Globus pallidus (tissue), 1 donor: ENCODE measurements around the gene SYNJ2.

ENCODE experiments used
- DNase-seq: peaks from one replicate; pipeline ENCODE4 v3.0.0-alpha.2; 2015; ENCODE audit warnings: low spot score

SYNJ2 gene

DNA sequence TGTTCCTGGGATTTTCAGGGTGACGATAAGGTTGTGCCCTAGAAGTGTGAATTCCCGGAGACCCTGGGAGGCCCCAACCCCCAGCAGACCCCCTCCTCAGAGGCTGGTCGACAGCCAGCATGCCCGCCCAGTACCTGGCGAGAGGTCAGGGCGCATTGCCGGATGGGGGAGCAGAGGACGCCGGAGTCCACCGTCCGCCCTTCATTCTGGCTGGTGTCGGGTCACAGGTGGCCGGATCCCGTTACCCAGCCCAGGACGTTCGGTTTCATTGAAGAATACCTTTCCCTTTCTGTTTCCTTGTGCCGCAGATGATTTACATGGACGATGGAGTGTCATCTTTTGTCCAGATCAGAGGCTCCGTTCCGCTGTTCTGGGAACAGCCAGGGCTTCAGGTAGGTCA, 61.3 kb downstream of the SYNJ2 start:
- DNase-seq = no peak

DNA sequence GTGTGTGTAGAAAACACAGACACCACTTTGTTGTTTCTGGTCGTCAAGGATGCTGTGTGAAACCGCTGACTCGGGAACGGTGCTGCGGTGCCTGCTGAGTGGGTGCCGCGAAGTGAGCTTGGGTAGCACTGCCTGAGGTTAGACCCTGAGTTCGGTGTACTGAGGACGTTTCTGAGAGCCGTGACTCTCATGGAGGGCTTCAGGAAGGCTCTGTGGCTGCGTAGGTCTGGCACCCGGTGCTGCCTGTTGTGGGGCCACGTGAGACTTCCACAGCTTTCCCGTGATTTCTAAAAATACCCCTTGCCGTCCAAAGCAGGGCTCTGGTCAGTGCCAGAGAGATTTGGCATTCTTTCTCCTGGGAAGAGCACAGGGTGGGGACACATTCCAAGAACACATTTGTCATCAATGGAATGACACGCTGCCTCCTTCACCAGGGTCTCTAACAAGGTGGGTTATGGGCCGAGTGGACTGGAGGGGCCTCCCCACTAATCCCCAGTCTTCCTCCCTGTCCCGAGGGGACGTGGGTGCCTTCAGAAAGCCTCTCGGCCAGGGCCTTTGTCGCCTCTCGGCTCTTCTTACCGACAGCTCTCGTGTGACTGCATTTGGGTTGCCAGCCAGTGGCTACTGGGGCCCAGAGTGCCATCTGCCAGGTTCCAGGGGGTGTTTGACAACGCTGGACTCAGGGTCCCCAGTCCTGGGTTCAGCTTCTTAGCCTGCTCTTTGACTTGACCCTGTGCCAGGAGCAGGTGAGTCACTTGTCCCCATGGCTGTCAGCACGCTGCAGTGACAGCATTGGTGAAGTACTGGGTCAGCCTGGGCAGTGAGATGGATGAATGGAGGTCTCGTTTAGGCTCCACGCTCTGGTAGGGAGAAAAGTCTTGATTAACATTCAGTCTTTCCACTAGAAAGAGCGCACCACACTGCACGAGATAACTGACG, 62.2 kb downstream of the SYNJ2 start:
- DNase-seq = no peak

DNA sequence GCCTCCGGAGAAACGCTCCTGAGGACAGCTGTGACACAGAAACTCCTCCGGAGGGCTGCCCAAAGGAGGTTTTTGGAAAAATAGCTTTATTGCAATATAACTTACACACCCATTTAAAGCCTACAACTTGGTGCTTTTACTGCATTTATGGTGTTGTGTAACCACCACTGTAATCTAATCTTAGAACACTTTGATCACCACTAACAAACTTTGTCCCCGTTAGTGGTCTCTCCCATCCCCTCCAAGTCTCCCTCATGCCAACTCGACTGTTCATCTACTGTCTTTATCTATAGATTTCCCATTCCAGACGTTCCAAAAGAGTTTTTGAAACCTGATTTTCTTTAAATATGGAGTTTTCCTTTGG, 62.8 kb downstream of the SYNJ2 start:
- no peak for DNase-seq

DNA sequence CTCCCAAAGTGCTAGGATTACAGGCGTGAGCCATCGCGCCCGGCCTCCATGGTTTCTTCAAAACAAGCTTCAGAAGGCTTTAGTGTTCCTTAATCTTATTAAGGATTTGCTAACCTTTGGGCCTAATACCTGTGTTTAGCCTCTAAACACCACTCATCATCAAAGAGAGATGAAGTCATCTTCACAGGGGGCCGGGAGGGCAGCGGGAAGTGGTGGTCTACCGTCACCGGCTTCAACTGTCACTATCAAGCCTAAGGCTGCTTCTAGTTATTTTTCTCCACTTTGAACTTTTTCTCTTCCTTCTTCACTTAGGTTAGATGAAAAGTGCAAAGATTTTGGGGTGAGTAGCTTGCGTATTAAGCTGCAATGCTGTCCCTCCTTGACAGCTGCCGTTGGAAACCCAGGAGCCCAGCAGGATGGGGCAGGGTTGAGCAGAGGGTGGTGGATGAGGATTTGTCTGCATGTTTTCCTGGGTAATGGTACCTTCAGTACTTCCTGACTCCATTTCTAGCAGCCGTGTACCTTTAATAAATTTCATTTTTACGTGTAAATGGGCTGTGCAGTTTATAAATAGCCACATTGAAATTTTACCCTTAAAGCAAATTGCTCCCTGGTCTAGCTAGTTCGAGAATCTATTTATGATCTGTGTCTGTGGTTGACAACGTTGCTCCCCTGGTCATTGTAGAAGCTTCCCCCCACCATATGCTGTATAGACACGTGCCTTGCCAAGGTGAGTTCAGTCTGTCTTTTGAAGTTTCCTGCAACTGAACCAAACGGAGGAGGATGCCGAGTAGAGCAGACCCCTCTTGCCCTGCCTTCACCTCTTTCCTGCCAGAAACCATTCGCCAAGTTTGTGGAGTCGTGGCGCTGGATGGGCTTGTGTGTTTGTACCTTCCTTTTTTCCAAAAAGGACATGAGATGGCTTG, 64.8 kb downstream of the SYNJ2 start:
- no peak for DNase-seq

DNA sequence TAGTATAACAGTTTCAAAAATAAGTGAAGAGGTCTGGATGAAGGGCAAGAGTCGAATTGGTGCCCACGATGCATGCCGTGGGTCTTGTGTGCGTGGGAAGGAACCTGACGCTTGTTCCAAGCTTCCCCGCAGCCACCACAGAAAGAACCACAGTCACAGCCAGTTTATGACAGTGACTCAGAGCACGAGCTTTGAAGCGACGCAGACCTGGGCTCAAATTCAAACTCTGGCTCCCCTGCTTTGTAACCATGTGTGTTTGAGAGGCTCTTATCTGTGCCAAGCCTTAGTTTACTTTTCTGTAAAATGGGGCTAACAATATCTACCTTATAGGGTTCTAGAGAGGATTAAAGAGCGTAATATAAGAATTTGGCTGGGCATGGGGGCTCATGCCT, 65.5 kb downstream of the SYNJ2 start:
- DNase-seq = no peak

DNA sequence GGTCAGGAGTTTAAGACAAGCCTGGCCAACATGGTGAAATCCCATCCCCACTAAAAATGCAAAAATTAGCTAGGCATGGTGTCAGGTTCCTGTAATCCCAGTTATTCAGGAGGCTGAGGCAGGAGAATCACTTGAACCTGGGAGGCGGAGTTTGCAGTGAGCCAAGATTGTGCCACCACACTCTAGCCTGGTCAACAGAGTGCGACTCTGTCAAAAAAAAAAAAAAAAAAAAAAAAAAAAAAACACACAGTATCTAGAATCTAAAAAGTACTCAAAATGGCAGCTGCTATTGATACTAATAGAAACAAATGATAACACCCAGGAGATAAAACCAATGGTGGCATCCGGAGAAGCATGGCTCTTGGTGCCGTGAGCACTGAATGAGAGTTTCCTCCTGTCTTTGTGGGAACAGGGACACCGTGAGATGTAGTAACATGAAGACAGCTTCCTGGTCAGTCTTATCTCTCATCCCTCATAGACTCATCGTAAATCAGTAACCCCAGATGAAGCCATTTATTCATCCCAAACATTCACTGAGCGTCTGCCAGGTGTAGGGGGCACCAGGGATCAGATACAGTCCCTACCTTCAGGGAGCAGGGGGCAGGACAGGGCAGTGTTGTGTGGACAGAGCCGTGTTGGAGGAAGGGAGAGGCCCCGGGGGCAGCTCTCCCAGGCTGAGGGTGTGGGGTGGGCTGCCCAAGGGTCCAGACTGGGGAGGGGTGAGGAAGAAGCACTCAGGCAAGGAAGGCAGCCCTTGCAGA, 66.1 kb downstream of the SYNJ2 start:
- no peak for DNase-seq

DNA sequence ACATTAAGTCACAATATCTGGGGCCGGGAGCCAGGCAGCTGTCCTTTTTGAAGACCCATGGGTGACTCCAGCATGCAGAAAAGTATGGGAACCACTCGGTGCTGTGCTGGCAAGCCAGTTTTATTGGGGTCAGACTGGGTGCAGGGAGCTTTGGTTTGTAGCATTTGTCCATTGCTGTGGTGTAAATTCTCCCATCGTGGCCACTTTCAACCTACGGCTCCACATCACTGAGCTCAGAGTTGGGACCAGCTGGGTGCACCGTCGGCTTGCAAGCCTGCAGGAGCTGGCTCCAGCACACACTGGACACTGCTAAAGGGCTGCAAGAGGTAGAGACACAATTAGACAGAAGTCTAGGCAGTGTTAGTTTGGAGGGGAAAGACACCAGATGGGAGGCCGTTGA, 66.9 kb downstream of the SYNJ2 start:
- DNase-seq = no peak

DNA sequence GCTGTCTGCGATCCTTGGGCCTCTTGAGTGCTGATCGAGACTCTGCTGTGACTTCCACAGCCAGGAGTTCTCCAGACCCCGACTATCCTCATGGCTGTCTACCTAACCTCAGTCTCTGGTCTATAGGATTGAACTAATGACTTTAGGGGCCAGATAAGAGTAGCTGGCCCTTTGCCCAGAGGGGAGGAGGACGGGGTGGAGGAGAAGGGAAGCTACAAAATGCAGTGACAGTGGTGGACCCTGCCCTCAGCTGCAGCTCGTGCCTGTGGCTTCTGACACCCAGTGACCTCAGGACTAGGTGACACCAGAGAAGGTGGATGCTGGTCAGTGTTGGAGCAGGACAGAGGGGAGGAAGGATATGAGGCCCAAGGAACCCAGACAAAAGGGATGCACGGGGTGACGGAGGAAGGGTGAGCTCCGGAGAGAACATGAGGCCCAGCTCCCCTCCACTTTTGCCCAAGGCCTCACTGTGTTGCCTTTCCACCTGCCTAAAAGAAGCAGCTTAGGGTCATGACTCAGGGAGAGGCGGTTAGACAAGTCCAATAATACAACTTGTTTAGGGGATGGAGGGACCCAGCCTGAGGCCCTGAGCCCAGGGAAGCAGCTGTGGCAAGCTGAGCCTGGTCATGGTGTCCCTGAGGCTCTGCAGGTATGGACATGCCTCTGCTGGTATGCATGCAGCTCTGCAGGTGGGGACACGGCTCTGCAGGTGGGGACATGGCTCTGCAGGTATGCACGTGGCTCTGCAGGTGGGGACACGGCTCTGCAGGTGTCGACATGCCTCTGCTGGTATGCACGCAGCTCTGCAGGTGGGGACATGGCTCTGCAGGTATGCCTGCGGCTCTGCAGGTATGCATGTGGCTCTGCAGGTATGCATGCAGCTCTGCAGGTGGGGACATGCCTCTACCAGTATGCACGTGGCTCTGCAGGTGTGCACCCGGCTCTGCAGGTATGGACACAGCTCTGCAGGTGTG, 67.7 kb downstream of the SYNJ2 start:
- DNase-seq = no peak

DNA sequence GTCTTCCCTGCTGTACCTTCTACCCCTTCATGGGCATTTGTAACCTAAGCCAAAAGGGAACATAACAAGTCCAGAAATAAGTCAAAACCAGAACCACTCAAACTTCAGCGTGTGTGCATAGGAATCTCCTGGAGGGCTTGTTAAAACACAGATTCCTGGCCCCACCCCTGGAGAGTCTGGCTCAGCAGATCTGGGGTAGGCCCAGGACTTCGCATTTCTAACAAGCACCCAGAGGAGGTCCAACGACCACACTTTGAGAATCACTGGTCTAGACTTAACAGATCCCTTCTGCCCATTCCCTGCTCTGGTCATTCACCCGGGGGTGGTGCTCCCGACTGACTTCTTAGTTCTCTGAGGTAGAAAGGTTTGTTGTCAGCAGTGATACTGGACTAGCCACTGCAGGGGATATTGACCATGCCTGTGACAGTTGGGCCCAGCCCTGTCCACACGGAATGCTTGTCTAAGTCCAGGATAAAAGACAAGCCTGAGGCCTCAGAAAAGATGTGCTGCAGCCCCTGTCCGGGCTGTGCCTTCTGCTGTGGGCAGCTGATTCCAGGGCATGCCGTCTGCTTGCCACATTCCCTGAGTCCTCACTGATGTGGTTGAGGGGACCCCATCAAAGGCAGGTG, 68.6 kb downstream of the SYNJ2 start:
- no peak for DNase-seq

DNA sequence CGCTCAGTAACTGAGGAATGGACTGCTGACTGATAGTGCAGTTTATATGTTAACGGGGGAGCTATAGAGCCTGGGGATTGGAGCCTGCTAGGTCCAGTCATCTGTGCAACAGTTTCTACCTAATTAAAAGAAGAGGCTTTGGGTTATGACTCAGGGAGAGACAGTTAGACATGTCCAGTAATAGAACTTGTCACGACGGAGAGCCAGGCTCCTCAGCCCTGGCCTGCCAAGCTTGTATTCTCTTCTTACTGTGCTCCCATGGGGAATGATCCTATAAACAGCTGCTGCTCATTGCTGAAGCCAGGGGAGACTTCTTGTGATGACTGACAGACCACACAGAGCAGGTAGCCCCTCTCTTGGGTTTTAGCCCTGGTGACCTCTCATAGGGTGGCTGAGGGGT, 69.3 kb downstream of the SYNJ2 start:
- DNase-seq = no peak

DNA sequence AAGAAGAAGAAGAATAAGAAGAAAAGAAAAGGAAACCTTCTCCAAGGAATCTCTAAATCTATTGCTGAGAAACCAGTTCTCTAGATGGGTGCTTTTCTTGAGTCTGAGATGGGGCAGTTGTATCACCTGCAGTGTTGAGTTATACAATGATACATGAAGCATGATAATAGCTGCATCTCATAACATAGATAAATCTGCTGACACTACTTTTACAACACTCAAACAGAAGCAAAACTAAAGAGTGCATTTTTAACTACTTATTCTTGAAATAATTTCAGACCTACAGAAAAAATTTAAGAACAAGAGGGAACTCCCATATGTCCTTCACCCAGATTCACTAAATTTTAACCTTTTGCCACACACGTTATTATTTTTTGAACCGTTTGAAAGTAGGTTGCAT, 70.3 kb downstream of the SYNJ2 start:
- no peak for DNase-seq

DNA sequence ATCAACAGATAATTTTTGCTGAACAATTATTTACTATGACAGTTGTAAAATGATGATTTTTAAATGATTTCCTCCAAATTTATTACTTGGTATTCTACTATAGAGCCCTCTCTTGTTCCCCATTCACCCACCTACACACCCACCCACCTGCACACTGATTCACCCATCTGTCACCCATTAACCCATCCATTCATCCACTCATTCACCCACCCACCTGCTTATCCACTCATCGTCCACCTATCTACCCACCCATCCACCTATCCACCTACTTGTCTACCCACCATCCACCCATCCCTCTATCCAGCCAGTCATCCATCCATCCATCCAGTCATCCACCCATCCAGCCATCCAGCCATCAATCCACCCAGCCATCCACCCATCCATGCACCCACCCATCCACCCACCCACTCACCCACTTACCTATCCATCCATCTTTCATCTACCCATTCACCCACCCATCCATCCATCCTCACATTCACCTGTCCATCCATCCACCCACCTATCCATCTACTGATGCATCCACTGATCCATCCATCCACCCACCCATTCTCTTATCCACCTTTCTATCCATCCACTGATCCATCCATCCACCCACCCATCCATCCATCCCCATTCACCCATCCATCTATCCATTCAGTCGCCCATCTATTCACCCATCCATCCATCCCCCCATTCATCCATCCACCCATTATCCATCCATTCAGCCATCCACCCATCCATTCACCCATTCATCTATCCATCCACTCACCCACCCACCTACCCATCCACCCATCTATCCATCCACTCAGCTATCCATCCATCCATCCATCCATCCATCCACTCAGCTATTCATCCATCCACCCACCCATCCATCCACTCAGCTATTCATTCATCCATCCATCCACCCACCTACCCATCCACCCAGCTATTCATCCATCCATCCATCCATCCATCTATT, 72.0 kb downstream of the SYNJ2 start:
- no peak for DNase-seq

DNA sequence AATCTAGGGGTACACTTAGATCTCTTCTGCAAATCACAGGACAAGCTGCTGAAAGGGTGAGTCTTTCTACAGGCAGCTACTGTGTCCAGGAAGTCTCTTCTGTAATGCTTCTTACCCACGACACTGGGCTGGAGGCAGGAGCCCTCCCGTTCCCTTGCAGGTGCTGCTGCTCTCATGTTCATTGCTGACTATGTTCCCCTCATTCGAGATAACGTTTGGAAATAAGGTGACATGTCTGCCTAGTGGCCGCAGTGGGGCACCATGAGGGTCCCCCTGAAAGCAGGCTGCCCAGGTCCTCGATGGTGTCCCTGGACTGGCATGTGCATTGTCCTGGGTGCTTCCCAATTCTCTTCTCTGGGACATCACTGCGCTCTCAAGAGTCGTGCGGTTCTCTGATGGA, 74.7 kb downstream of the SYNJ2 start:
- DNase-seq = no peak

DNA sequence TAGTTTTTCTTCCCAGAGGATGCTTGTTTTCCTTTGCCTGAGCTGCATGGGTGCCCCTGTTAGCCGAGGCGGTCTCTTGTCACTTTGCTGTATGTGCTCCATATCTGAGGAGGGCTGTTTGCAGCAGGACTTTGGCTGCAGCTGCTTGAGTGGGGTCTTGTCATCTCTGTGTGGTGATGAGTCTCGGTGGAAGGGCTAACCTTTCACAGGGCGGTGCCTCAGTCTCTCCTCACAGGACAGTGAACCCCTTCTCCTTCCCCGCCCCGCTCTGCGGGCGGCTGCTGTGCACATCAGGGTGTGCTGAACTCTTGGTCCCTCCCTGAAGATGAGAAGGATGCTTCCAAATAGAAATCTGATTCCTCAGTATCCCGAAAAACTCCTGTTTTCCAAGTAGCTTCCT, 75.1 kb downstream of the SYNJ2 start:
- no peak for DNase-seq

DNA sequence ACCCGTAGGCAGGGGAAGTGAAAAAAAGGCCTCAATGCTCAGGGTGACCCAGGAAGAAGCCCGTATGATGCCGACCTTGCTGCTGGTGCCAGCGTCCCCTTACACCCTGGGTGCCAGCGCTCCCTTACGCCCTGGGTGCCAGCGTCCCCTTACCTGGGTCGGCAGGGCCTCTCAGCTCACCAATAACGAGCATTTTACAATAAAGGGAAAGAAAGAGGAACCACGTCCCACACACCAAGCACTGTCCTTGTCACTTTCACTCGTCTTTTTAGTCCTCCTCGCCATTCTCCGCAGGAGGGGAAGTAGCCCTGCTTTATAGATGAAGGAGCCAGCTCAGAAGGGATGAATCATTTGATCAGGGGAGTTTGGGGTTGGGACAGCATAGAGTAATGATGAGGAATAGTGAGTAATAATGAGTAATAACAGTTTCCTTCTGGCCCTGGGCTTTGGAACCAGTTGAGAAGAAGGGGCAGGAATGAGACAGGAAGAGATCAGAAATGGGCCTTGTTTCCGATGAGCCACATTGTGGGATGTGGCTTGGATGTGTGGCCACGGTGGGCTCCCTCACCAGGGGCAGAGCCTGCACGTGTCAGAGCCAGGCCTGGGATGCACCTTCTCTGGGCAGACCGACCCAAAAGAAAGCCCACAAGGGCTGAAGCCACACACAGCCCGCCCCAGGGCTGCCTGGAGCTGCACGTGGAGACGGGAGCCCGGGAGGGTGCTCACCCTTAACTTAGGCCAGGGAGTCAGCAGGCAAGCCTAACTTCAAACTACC, 75.7 kb downstream of the SYNJ2 start:
- no peak for DNase-seq

DNA sequence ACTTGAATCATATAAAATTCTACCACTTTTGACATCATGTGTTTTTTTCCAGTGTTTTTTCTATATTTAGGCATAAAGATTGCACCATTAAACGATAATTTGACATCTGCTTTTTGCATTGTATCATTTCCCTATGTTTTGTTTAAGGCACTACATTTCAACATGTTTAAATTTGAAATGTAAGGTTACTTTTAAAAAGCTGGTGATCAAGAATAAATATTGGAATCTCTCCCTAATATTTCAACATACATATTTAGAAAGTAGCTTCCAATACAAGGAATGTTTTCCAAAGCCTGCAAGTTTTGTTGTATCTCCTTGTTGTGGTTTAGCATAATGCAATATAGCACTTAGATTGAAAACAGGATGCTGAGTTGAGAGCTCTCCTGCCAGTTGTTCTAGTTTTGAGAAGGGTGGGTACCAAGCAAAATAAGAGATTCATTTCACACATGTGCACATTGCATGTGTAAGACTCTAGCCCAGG, 76.5 kb downstream of the SYNJ2 start:
- DNase-seq = no peak

DNA sequence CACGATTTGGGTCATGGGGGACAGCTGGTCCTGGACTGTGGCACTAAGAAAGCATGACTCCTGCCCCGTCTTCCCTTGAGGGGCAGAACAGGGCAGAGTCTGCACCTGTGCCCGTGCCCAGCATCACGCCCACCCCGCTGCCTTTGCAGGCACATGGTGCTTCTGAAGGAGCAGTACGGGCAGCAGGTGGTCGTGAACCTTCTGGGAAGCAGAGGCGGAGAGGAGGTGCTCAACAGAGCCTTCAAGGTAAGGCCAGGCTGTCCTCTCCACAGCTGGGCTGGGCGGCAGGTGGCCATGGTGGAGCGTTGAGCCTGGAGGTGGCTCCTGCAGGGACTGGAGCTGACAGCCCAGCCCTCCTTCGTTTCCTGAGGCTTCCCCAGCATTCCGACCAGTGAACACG, 77.4 kb downstream of the SYNJ2 start:
- DNase-seq = no peak
